BLaER1 treated with 17β-estradiol and CSF1 and Interleukin-3, amounts not matched to agents 10 nM and 100 nM (cell line): Measurements from ENCODE around the gene CTBP2.

Experiments
- H3K27ac ChIP-seq, 11 experiments: shearing (Covaris generic); formaldehyde crosslinking; 2 replicates each; pipeline ENCODE4 v1.8.1; 2022
- H3K27me3 ChIP-seq, 11 experiments: shearing (Covaris generic); formaldehyde crosslinking; 2 replicates each; pipeline ENCODE4 v1.8.1; 2022
- H3K36me3 ChIP-seq, 11 experiments: shearing (Covaris generic); formaldehyde crosslinking; 2 replicates each; pipeline ENCODE4 v1.8.1; 2022
- H3K4me1 ChIP-seq, 10 experiments: shearing (Covaris generic); formaldehyde crosslinking; 2 replicates each; pipeline ENCODE4 v1.8.1; 2022
- H3K4me2 ChIP-seq, 11 experiments: shearing (Covaris generic); formaldehyde crosslinking; 2 replicates each; pipeline ENCODE4 v1.8.1; 2022
- H3K4me3 ChIP-seq, 10 experiments: shearing (Covaris generic); formaldehyde crosslinking; 2 replicates each; pipeline ENCODE4 v1.8.1; 2022
- H3K9ac ChIP-seq, 11 experiments: shearing (Covaris generic); formaldehyde crosslinking; 2 replicates each; pipeline ENCODE4 v1.8.1; 2022
- H3K9me3 ChIP-seq, 11 experiments: shearing (Covaris generic); formaldehyde crosslinking; replicated peaks in 1 of 11; 2 replicates each; pipeline ENCODE4 v1.8.1; 2022
- H4K20me1 ChIP-seq, 11 experiments: shearing (Covaris generic); formaldehyde crosslinking; 2 replicates each; pipeline ENCODE4 v1.8.1; 2022
- Cebpa-rat ChIP-seq, 11 experiments: shearing (Covaris generic); IDR thresholded peaks; 2 replicates each; pipeline ENCODE4 v1.8.1; 2022

Gene CTBP2

GRCh38 chr10:125011926-125012705, 148.2 kb downstream of the CTBP2 start:
- H3K4me3 ChIP-seq: no peak overlapping the region
- H3K9ac ChIP-seq: no peak overlapping the region
- peaks cover 0 to 14% (median 4%) of the 10 kb centered on the region in 10 experiments; a peak in 6 of 20 replicates for H3K4me1 ChIP-seq
- H4K20me1 ChIP-seq: peaks cover 99 to 100% (median 100%) of the 10 kb centered on the region in 11 experiments
- no peaks in the 10 kb centered on the region for H3K9me3 ChIP-seq
- H3K27me3 ChIP-seq: no peaks in the 10 kb centered on the region
- H3K4me2 ChIP-seq: no peak overlapping the region
- peaks cover 75 to 100% (median 96%) of the 10 kb centered on the region in 11 experiments for H3K36me3 ChIP-seq
- no peak for TF ChIP-seq Cebpa-rat (IDR thresholded peaks at IDR 0.05)
- no peak overlapping the region for H3K27ac ChIP-seq

GRCh38 chr10:125011171-125011925, 149.0 kb downstream of the CTBP2 start:
- H3K27ac ChIP-seq: no peak overlapping the region
- TF ChIP-seq Cebpa-rat (IDR thresholded peaks at IDR 0.05): no peak
- no peaks in the 10 kb centered on the region for H3K9me3 ChIP-seq
- no peak overlapping the region for H3K9ac ChIP-seq
- H3K4me3 ChIP-seq: no peak overlapping the region
- H4K20me1 ChIP-seq: peaks cover 99 to 100% (median 100%) of the 10 kb centered on the region in 11 experiments
- H3K4me1 ChIP-seq: peaks cover 0 to 14% (median 5%) of the 10 kb centered on the region in 10 experiments; a peak in 7 of 20 replicates
- H3K27me3 ChIP-seq: no peaks in the 10 kb centered on the region
- no peak overlapping the region for H3K4me2 ChIP-seq
- H3K36me3 ChIP-seq: peaks cover 75 to 100% (median 96%) of the 10 kb centered on the region in 11 experiments

GRCh38 chr10:125010362-125010761, 150.0 kb downstream of the CTBP2 start:
- TF ChIP-seq Cebpa-rat (IDR thresholded peaks at IDR 0.05): no peak
- peaks cover 75 to 99% (median 97%) of the 10 kb centered on the region in 11 experiments for H3K36me3 ChIP-seq
- H3K27me3 ChIP-seq: no peaks in the 10 kb centered on the region
- H4K20me1 ChIP-seq: peaks cover 99 to 100% (median 100%) of the 10 kb centered on the region in 11 experiments
- H3K9ac ChIP-seq: no peak overlapping the region
- H3K27ac ChIP-seq: no peak overlapping the region
- H3K4me2 ChIP-seq: no peak overlapping the region
- no peak overlapping the region for H3K4me3 ChIP-seq
- no peaks in the 10 kb centered on the region for H3K9me3 ChIP-seq
- peaks cover 0 to 20% (median 10%) of the 10 kb centered on the region in 10 experiments; a peak in 13 of 20 replicates for H3K4me1 ChIP-seq

- Histone ChIP-seq H3K27ac (no peak overlapping the region), H3K4me3 (no peak overlapping the region), H3K27me3 (no peaks in the 10 kb centered on the region), H3K9me3 (no peaks in the 10 kb centered on the region), H3K9ac (no peak overlapping the region), H4K20me1 (peaks cover 99 to 100% (median 100%) of the 10 kb centered on the region in 11 experiments), H3K4me1 (peaks cover 0 to 27% (median 15%) of the 10 kb centered on the region in 10 experiments; a peak in 13 of 20 replicates), H3K36me3 (peaks cover 75 to 99% (median 97%) of the 10 kb centered on the region in 11 experiments), H3K4me2 (no peak overlapping the region)
- no peak for TF ChIP-seq Cebpa-rat (IDR thresholded peaks at IDR 0.05)
Observed at GRCh38 chr10:125009661-125010161, 150.7 kb downstream of the CTBP2 start.

DNA sequence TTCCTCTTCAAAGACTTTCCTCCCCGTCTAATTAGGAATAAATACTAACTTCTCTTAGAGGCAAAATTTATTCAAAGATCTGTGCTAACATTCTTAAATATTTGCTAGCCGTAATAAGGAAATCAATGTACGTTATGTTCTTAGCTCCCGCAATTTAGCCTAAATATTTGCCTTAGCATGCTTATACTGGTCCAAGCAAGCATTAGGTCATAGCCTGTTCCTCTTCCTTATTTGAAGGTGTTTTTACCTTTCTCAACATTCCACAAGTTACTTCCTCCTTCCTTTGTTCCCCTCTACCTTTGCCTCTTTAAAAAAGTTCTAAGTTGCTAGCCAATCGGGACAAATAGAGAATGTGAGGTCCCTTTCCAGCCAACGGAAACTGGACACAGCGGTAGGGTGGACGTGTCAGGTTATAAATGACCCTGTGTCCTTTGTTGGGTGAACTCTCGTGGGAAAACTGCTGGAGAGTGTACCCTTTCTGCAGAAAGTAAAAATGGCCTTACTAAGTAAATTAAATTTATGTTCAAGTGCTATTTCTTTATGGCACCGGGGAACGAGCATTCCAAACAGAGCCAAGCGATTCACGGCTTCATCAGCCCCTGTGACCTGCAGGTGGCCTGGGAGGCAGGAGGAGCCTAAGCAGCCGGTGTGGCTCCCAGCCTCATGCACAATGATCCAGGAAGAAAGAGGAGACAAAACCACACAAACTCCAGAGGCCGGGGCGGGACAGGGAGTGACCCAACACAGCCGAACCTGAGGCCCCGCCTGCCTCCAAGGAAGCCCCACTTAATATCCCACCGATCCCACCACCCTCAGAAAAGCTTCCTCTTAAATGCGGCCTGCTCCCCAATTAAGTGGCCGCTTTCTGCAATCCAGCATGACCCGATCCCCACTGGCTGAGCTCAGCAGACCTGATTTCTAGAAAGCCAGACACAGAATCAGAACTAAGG, 151.4 kb downstream of the CTBP2 start:
- no peaks in the 10 kb centered on the region for H3K27me3 ChIP-seq
- peaks cover 73 to 99% (median 97%) of the 10 kb centered on the region in 11 experiments for H3K36me3 ChIP-seq
- H3K9me3 ChIP-seq: no peaks in the 10 kb centered on the region
- peaks cover 99 to 100% (median 100%) of the 10 kb centered on the region in 11 experiments for H4K20me1 ChIP-seq
- no peak overlapping the region for H3K4me2 ChIP-seq
- peaks cover 0 to 28% (median 16%) of the 10 kb centered on the region in 10 experiments; a peak in 13 of 20 replicates for H3K4me1 ChIP-seq
- H3K4me3 ChIP-seq: no peak overlapping the region
- no peak for TF ChIP-seq Cebpa-rat (IDR thresholded peaks at IDR 0.05)
- H3K9ac ChIP-seq: no peak overlapping the region
- no peak overlapping the region for H3K27ac ChIP-seq

DNA sequence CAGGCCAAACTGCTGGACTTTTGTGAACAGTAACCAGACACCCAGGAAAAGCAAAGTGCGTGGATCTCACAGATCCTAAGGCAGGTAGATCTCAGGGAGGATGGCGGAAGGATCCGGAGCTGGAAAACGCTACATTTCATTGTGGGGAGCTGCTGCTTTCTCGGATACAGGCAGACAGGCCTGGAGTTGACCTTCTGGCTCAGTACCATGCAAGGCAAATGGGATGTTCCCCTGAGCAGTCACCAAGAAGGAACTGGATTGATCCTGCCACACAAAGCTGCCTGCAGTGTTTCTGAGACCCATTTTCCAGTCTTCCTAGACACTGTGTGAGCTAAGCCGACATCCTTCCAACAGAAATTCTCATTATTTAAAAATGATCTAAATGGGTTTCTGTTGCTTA, 152.9 kb downstream of the CTBP2 start:
- no peak overlapping the region for H3K27ac ChIP-seq
- TF ChIP-seq Cebpa-rat (IDR thresholded peaks at IDR 0.05): no peak
- no peak overlapping the region for H3K9ac ChIP-seq

DNA sequence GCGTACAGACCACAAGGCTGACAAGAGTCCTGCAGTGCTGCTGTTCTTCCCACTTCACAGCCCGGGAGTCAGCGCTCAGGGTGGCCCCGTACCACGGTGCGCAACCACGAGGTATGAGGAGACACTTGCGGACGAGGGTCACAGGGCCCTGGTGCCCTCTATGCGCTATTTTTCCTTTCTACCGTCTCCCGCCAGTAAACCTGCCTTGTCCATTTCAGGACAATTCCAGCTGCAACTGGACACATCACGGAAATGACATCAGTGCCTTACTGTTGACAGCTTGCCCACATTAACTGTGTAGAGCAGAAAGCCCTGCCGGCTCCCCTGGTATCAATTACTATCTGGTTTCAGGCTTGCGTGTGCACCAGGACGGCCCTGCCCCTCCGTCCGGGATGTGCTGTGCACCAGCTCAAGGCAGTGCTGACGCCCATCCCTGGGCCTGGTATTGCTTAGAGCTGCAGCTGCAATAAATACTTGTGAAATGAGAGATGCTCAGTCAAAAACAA, 153.4 kb downstream of the CTBP2 start:
- H3K36me3 ChIP-seq: peaks cover 75 to 99% (median 97%) of the 10 kb centered on the region in 11 experiments
- 0 out of 22 replicates have a peak overlapping the region, but pooled peaks of 1 of the 11 experiments have one; percentile 3 for H3K4me2 ChIP-seq
- no peaks in the 10 kb centered on the region for H3K27me3 ChIP-seq
- H3K4me3 ChIP-seq: no peak overlapping the region
- no peak overlapping the region for H3K9ac ChIP-seq
- no peak overlapping the region for H3K27ac ChIP-seq
- peaks cover 99 to 100% (median 100%) of the 10 kb centered on the region in 11 experiments for H4K20me1 ChIP-seq
- TF ChIP-seq Cebpa-rat (IDR thresholded peaks at IDR 0.05): no peak
- no peaks in the 10 kb centered on the region for H3K9me3 ChIP-seq
- H3K4me1 ChIP-seq: peaks cover 0 to 22% (median 16%) of the 10 kb centered on the region in 10 experiments; a peak in 13 of 20 replicates

More for the DNA sequence above, 152.9 kb downstream of the CTBP2 start:
- Histone ChIP-seq H3K9me3 (no peaks in the 10 kb centered on the region), H3K4me3 (no peak overlapping the region), H3K36me3 (peaks cover 75 to 99% (median 97%) of the 10 kb centered on the region in 11 experiments), H3K27me3 (no peaks in the 10 kb centered on the region), H4K20me1 (peaks cover 99 to 100% (median 100%) of the 10 kb centered on the region in 11 experiments), H3K4me2 (no peak overlapping the region), H3K4me1 (peaks cover 0 to 26% (median 16%) of the 10 kb centered on the region in 10 experiments; a peak in 13 of 20 replicates)

DNA sequence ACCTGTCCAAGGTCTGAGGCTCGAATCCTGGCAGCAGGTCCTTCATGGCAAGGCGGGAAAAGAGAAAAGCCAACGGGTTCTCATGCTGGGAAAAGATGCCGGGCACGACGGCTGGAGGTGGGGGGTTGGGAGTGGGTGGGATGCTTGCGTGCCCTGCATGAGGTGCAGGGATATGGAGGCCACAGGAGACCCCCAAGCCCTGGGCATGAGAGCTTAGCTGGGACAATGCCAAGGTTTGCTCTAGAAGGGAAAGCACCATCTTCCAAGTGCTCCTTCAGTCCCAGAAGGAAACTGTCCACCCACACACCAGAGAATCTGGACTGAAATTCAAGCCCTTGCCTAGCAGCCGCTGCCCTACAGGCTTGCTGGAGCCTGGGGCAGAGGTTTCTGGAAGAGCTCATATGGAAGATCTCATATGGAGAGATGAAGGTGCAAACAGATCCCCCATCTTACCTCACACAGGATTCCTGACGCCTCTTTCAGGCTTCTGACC, 154.1 kb downstream of the CTBP2 start:
- no peak for TF ChIP-seq Cebpa-rat (IDR thresholded peaks at IDR 0.05)
- no peak overlapping the region for H3K9ac ChIP-seq
- peaks cover 75 to 99% (median 97%) of the 10 kb centered on the region in 11 experiments for H3K36me3 ChIP-seq
- H3K9me3 ChIP-seq: no peaks in the 10 kb centered on the region
- no peaks in the 10 kb centered on the region for H3K27me3 ChIP-seq
- peaks cover 0 to 22% (median 15%) of the 10 kb centered on the region in 10 experiments; a peak in 13 of 20 replicates for H3K4me1 ChIP-seq
- H3K4me3 ChIP-seq: no peak overlapping the region
- H3K4me2 ChIP-seq: no peak overlapping the region
- H3K27ac ChIP-seq: no peak overlapping the region
- peaks cover 95 to 100% (median 100%) of the 10 kb centered on the region in 11 experiments for H4K20me1 ChIP-seq
